ENCODE data around the gene ARHGAP1. TPM values are rescaled to one million over a fixed set of nuclear protein-coding genes. Genes with fewer than 3 reads are reported as not detected.

The ARHGAP1 gene
- total RNA-seq, 1 experiment from 2014 or later = 43.5 TPM

- no peak for ATAC-seq
- Histone ChIP-seq H3K9me3 (ENCODE audit: control insufficient read depth, insufficient read depth, low read depth, low read length) (no peaks in the 10 kb centered on the region), H3K27me3 (ENCODE audit: control insufficient read depth, insufficient read depth, low read length) (no peaks in the 10 kb centered on the region), H3K27ac (ENCODE audit: low read length) (no peak overlapping the region), H3K4me1 (ENCODE audit: control insufficient read depth, insufficient read depth, low read length) (no peaks in the 10 kb centered on the region), H3K4me3 (ENCODE audit: low read depth in 2 of 2, low read length in 2 of 2) (no peak overlapping the region), H3K36me3 (ENCODE audit: control insufficient read depth, insufficient read depth, low read length) (peaks cover 3% of the 10 kb centered on the region)
- in situ Hi-C loops (cut with HindIII; ENCODE audit: low pct_unique_long_range_greater_than_20kb, low sequenced_read_pairs) (no loop called here), intact Hi-C loops (cut with micrococcal nuclease; ENCODE audit: unreplicated experiment) (no loop called here)
- POLR2A ChIA-PET = no interaction called here
- TF ChIP-seq REST (IDR thresholded peaks at IDR 0.05; ENCODE audit: insufficient read depth in 1 of 2, low read depth in 2 of 2, low read length in 1 of 2) (no peak), TCF7L2 (IDR thresholded peaks at IDR 0.05; ENCODE audit: low read depth, low read length) (no peak), SIN3A (IDR thresholded peaks at IDR 0.05; ENCODE audit: borderline replicate concordance, insufficient read depth, low read depth, low read length) (no peak), POLR2AphosphoS5 (IDR thresholded peaks at IDR 0.05; ENCODE audit: low read depth, low read length) (no peak), CTCF (IDR thresholded peaks at IDR 0.05) (no peak)
- CTCF ChIA-PET = interaction anchor here (0.5 to 0.6 kb wide), 2 partner anchors 245 to 265 kb away, joined by 4 to 6 read pairs; no protein-coding TSS in a partner anchor
- no peak for DNase-seq (ENCODE audit: low read depth, low spot score)
- TSS peak; percentile 48 for BruUV-seq (replicated peaks)
Measured at GRCh38 chr11:46659908-46660307, 40.5 kb downstream of the ARHGAP1 start.

GRCh38 chr11:46658259-46658658 is 42.2 kb downstream of the ARHGAP1 start:
- ATAC-seq = no peak
- CTCF ChIA-PET = no interaction called here
- in situ Hi-C loops (cut with HindIII; ENCODE audit: low pct_unique_long_range_greater_than_20kb, low sequenced_read_pairs) (no loop called here), intact Hi-C loops (cut with micrococcal nuclease; ENCODE audit: unreplicated experiment) (no loop called here)
- Histone ChIP-seq H3K9me3 (ENCODE audit: control insufficient read depth, insufficient read depth, low read depth, low read length) (no peaks in the 10 kb centered on the region), H3K4me3 (ENCODE audit: low read depth in 2 of 2, low read length in 2 of 2) (no peak overlapping the region), H3K4me1 (ENCODE audit: control insufficient read depth, insufficient read depth, low read length) (no peaks in the 10 kb centered on the region), H3K27me3 (ENCODE audit: control insufficient read depth, insufficient read depth, low read length) (no peaks in the 10 kb centered on the region), H3K36me3 (ENCODE audit: control insufficient read depth, insufficient read depth, low read length) (no peaks in the 10 kb centered on the region; the same call in 1 of the 2 replicates), H3K27ac (ENCODE audit: low read length) (no peak overlapping the region)
- POLR2A ChIA-PET = no interaction called here
- DNase-seq (ENCODE audit: low read depth, low spot score) = no peak
- BruUV-seq (replicated peaks) = no TSS peak
- TF ChIP-seq POLR2AphosphoS5 (IDR thresholded peaks at IDR 0.05; ENCODE audit: low read depth, low read length) (no peak), CTCF (IDR thresholded peaks at IDR 0.05) (no peak), SIN3A (IDR thresholded peaks at IDR 0.05; ENCODE audit: borderline replicate concordance, insufficient read depth, low read depth, low read length) (no peak), REST (IDR thresholded peaks at IDR 0.05; ENCODE audit: insufficient read depth in 1 of 2, low read depth in 2 of 2, low read length in 1 of 2) (no peak), TCF7L2 (IDR thresholded peaks at IDR 0.05; ENCODE audit: low read depth, low read length) (no peak)

All from Panc1 (cell line).